HL-60 (cell line): Measurements from ENCODE around the gene COL13A1.

Experiments used
- DNase-seq, 2 experiments: peaks; one replicate each; pipeline ENCODE4 v3.0.0-alpha.2; 2010 to 2020; ENCODE audit warnings: low read depth in 1 of 2, low spot score in 1 of 2
- H3K27ac ChIP-seq: fragments of 250-450 bp; sonication (Bioruptor Pico); replicated peaks from 2 replicates; pipeline ENCODE4 v1.5.1; 2020; ENCODE audit warnings: mild to moderate bottlenecking, moderate library complexity
- H3K27me3 ChIP-seq: fragments of 250-450 bp; sonication (Bioruptor Pico); 2 replicates; pipeline ENCODE4 v1.5.1; 2021; ENCODE audit warnings: mild to moderate bottlenecking, moderate library complexity; ENCODE audit not compliant: insufficient read depth, poor library complexity, severe bottlenecking
- H3K4me3 ChIP-seq: replicated peaks from 2 replicates; pipeline ENCODE4 v1.5.1; 2011; ENCODE audit warnings: mild to moderate bottlenecking, control low read depth, low read length; ENCODE audit not compliant: insufficient read depth
- CTCF ChIP-seq: IDR thresholded peaks from one replicate; pipeline ENCODE4 v1.5.1; 2011; ENCODE audit warnings: low read length, control low read depth, inconsistent platforms; ENCODE audit not compliant: insufficient read depth
- GABPA ChIP-seq: IDR thresholded peaks from 2 replicates; pipeline ENCODE4 v1.6.1; 2012; ENCODE audit warnings: low read depth
- POLR2AphosphoS5 ChIP-seq: IDR thresholded peaks from 2 replicates; pipeline ENCODE4 v1.6.1; 2012; ENCODE audit warnings: low read depth
- REST ChIP-seq: IDR thresholded peaks from 2 replicates; pipeline ENCODE4 v1.6.1; 2012; ENCODE audit warnings: low read depth; ENCODE audit not compliant: insufficient replicate concordance
- SPI1 ChIP-seq: IDR thresholded peaks from 2 replicates; pipeline ENCODE4 v1.6.1; 2012; ENCODE audit warnings: low read depth, mild to moderate bottlenecking, borderline replicate concordance

The COL13A1 gene

DNA sequence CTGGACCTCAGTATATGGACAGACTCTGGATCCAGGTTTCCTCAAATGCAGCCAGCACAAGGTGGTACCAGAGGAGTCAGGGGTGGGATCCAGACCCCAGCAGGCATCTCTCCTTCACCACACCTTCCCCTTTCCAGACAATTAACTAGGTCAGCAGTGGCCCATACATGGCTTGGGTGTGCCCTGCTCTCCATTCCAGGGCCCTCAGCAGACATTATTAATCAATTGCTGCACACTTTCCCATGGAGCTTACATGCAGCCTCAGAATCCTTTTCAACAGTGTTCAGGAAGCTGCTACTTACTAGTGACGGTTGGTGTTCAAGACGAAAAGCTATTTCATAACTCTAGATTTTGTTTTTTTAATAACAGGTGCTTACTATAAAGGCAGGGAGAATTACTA, 6.0 kb downstream of the COL13A1 start:
- no peak for DNase-seq
- Histone ChIP-seq H3K4me3 (no peak overlapping the region), H3K27ac (no peak overlapping the region), H3K27me3 (peaks cover 15% of the 10 kb centered on the region)
- TF ChIP-seq POLR2AphosphoS5 (no peak), SPI1 (no peak), REST (no peak), CTCF (no peak), GABPA (no peak)

DNA sequence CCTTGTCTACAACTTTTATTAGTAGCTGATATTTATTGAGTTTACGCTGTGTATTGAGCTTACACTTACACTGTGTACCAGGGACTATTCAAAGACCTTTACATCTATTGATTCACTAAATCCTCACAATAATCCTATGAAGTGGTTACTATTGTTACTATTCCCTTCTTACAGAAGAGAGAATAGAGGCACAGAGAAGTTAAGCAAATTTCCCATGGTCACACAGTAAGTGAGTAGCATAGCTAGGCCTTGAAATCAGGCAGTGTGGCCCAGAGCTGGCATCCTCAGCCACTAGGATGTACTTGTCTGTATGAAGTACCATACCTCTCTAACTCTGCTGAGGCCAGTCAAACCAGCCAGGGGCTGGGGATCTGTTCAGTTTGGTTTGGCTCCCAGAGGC, 7.6 kb downstream of the COL13A1 start:
- no peak for DNase-seq
- TF ChIP-seq GABPA (no peak), CTCF (no peak), SPI1 (no peak), REST (no peak), POLR2AphosphoS5 (no peak)
- Histone ChIP-seq H3K27me3 (no peaks in the 10 kb centered on the region), H3K4me3 (no peak overlapping the region), H3K27ac (no peak overlapping the region)

GRCh38 chr10:69810097-69810496, 8.4 kb downstream of the COL13A1 start:
- no peak overlapping the region for H3K4me3 ChIP-seq
- H3K27me3 ChIP-seq = no peaks in the 10 kb centered on the region
- no peak for TF ChIP-seq REST
- no peak for TF ChIP-seq POLR2AphosphoS5
- no peak for TF ChIP-seq SPI1
- no peak for TF ChIP-seq CTCF
- DNase-seq = no peak
- no peak overlapping the region for H3K27ac ChIP-seq
